ENCODE data around the gene CTPS1.

Gene CTPS1

GRCh38 chr1:40971966-40972365, 7.5 kb upstream of the CTPS1 start:
- no peak for DNase-seq

GRCh38 chr1:40973912-40974311, 5.6 kb upstream of the CTPS1 start:
- no peak for DNase-seq

- DNase-seq: no peak
Observed at GRCh38 chr1:40974945-40975344, 4.6 kb upstream of the CTPS1 start.

GRCh38 chr1:40976952-40977690, 2.4 kb upstream of the CTPS1 start:
- DNase-seq: no peak

GRCh38 chr1:40977716-40978115, 1.8 kb upstream of the CTPS1 start:
- DNase-seq: no peak

- no peak for DNase-seq
Observed at GRCh38 chr1:40978886-40979240, 633 bp upstream of the CTPS1 start.

GRCh38 chr1:40980068-40980452, 564 bp downstream of the CTPS1 start:
- DNase-seq: no peak

GRCh38 chr1:40980453-40981121, 1.1 kb downstream of the CTPS1 start:
- peak; percentile 12 for DNase-seq

- no peak for DNase-seq
Observed at GRCh38 chr1:40981691-40982448, 2.4 kb downstream of the CTPS1 start.

GRCh38 chr1:40982721-40983120, 3.2 kb downstream of the CTPS1 start:
- no peak for DNase-seq

- DNase-seq: no peak
Observed at GRCh38 chr1:40983286-40983685, 3.8 kb downstream of the CTPS1 start.

- no peak for DNase-seq
Observed at GRCh38 chr1:40984066-40984465, 4.6 kb downstream of the CTPS1 start.

GRCh38 chr1:40984531-40984930, 5.0 kb downstream of the CTPS1 start:
- no peak for DNase-seq

- DNase-seq: no peak
Observed at GRCh38 chr1:40985161-40985560, 5.7 kb downstream of the CTPS1 start.

- DNase-seq: no peak
Observed at GRCh38 chr1:40985875-40986274, 6.4 kb downstream of the CTPS1 start.

- DNase-seq: no peak
Observed at GRCh38 chr1:40986328-40986783, 6.9 kb downstream of the CTPS1 start.

GRCh38 chr1:40986956-40987355, 7.5 kb downstream of the CTPS1 start:
- no peak for DNase-seq

GRCh38 chr1:40987439-40988276, 8.2 kb downstream of the CTPS1 start:
- no peak for DNase-seq

- DNase-seq: no peak
Observed at GRCh38 chr1:40988280-40988679, 8.8 kb downstream of the CTPS1 start.

- DNase-seq: no peak
Observed at GRCh38 chr1:40989066-40989465, 9.6 kb downstream of the CTPS1 start.

- DNase-seq: no peak
Observed at GRCh38 chr1:40997096-40997495, 17.6 kb downstream of the CTPS1 start.

- no peak for DNase-seq
Observed at GRCh38 chr1:40998668-40999067, 19.2 kb downstream of the CTPS1 start.

GRCh38 chr1:41003127-41003639, 23.7 kb downstream of the CTPS1 start:
- DNase-seq: no peak

Measured in effector CD8-positive, alpha-beta T cell (primary cell).